ENCODE measurements around the gene CES1.
"Not testable (repeated sequence)": the region's sequence is repeated elsewhere in the genome, so short reads cannot be mapped to it uniquely, and the experiment has no call there.

Gene CES1

DNA sequence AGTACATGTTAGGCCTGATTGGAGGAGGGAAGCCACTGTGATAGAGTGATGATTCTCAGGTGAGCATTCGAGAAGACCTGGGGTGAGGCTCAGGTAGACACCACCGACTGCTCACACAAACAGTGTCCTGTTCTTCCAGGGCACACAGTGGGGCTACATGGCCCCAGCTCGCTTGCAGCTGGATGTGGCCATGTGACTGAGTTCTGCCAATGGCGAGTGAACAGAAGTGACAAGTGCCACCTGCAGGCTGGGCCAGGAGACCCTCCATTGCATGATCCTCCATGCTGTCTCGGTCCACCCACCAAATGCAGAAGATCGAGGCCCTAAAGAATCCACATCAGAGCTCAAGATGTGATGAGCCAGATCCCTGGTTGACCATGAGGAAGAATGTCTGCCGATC, 36.1 kb upstream of the CES1 start:
- no peak overlapping the region for H2AFZ ChIP-seq (ENCODE audit: low read depth, low read length)
- no peak for TF ChIP-seq EZH2 (IDR thresholded peaks at IDR 0.05; ENCODE audit: borderline replicate concordance, low read depth, low read length, severe bottlenecking)
- TF ChIP-seq, protein P1, sequence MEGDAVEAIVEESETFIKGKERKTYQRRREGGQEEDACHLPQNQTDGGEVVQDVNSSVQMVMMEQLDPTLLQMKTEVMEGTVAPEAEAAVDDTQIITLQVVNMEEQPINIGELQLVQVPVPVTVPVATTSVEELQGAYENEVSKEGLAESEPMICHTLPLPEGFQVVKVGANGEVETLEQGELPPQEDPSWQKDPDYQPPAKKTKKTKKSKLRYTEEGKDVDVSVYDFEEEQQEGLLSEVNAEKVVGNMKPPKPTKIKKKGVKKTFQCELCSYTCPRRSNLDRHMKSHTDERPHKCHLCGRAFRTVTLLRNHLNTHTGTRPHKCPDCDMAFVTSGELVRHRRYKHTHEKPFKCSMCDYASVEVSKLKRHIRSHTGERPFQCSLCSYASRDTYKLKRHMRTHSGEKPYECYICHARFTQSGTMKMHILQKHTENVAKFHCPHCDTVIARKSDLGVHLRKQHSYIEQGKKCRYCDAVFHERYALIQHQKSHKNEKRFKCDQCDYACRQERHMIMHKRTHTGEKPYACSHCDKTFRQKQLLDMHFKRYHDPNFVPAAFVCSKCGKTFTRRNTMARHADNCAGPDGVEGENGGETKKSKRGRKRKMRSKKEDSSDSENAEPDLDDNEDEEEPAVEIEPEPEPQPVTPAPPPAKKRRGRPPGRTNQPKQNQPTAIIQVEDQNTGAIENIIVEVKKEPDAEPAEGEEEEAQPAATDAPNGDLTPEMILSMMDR (IDR thresholded peaks at IDR 0.05; ENCODE audit: borderline replicate concordance, extremely low read depth, low read length, poor library complexity, severe bottlenecking), result no peak
- no peaks in the 10 kb centered on the region for H3K9me3 ChIP-seq (ENCODE audit: insufficient read depth, low read length, severe bottlenecking)
- no peak overlapping the region for H3K4me2 ChIP-seq (ENCODE audit: insufficient read depth, low read length)
- H4K20me1 ChIP-seq (ENCODE audit: insufficient read depth, low read length), result no peaks in the 10 kb centered on the region
- no peak for ATAC-seq (ENCODE audit: insufficient read depth, low read depth)
- no peak overlapping the region for H3K4me3 ChIP-seq (ENCODE audit: low read depth in 1 of 2, low read length in 2 of 2)
- H3K9ac ChIP-seq (ENCODE audit: low read depth, low read length), result no peak overlapping the region
- DNase-seq, result no peak
- H3K27ac ChIP-seq (ENCODE audit: low read length), result no peak overlapping the region
- no peaks in the 10 kb centered on the region for H3K4me1 ChIP-seq (ENCODE audit: insufficient read depth, low read length)
- no peaks in the 10 kb centered on the region for H3K79me2 ChIP-seq (ENCODE audit: insufficient read depth, low read length)
- peaks cover 6% of the 10 kb centered on the region for H3K27me3 ChIP-seq (ENCODE audit: insufficient read depth, low read length, poor library complexity)
- H3K36me3 ChIP-seq (ENCODE audit: insufficient read depth, low read length), result no peaks in the 10 kb centered on the region

DNA sequence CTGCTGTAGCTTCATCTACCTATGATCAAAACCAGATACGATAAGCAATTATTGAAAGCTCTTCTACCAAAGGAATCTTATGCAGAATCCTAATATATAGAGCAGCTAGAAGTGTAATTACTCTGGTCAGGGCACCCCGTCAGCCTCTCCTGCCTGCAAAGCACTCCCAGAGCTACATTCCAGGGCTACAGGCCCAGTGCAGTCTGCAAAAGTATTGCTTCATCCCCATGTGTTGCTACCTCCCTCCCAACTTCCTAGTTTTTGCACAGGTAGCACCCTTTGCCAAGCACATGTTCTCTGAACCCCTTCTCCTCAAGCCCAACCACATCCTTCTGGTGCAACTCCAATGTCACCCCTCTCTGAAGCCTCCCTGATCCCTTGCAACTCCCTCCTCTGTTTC, 35.2 kb upstream of the CES1 start:
- DNase-seq (no peak), ATAC-seq (ENCODE audit: insufficient read depth, low read depth) (no peak)
- H3K27me3 ChIP-seq (ENCODE audit: insufficient read depth, low read length, poor library complexity), result peaks cover 3% of the 10 kb centered on the region
- no peak overlapping the region for H3K9ac ChIP-seq (ENCODE audit: low read depth, low read length)
- H2AFZ ChIP-seq (ENCODE audit: low read depth, low read length), result no peak overlapping the region
- no peak overlapping the region for H3K27ac ChIP-seq (ENCODE audit: low read length)
- no peak overlapping the region for H3K4me2 ChIP-seq (ENCODE audit: insufficient read depth, low read length)
- no peaks in the 10 kb centered on the region for H3K36me3 ChIP-seq (ENCODE audit: insufficient read depth, low read length)
- H3K79me2 ChIP-seq (ENCODE audit: insufficient read depth, low read length), result no peaks in the 10 kb centered on the region
- no peaks in the 10 kb centered on the region for H3K4me1 ChIP-seq (ENCODE audit: insufficient read depth, low read length)
- no peaks in the 10 kb centered on the region for H3K9me3 ChIP-seq (ENCODE audit: insufficient read depth, low read length, severe bottlenecking)
- no peak overlapping the region for H3K4me3 ChIP-seq (ENCODE audit: low read depth in 1 of 2, low read length in 2 of 2)
- H4K20me1 ChIP-seq (ENCODE audit: insufficient read depth, low read length), result no peaks in the 10 kb centered on the region
- TF ChIP-seq, protein P1 (IDR thresholded peaks at IDR 0.05; ENCODE audit: borderline replicate concordance, extremely low read depth, low read length, poor library complexity, severe bottlenecking), result no peak
- no peak for TF ChIP-seq EZH2 (IDR thresholded peaks at IDR 0.05; ENCODE audit: borderline replicate concordance, low read depth, low read length, severe bottlenecking)

DNA sequence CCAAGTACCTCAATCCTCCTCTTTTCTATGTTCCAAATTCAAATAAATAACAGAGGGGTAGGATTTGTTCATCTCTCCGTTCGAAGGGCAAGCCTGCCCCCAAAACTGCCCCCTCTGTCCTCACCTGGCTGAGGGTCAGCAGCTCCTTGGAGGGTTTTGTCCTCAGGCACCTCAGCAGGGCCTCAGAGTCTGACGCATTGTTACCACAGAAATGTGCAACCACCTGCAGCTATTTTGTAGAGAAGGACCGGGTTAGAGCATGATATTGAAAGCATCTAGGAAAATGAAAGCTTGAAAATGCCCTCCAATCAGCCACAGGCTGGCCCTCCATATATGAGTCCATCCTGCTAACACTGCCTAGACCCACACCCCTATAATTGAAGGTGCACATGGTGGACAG, 28.4 kb upstream of the CES1 start:
- H4K20me1 ChIP-seq (ENCODE audit: insufficient read depth, low read length), result no peaks in the 10 kb centered on the region
- no peak overlapping the region for H3K9ac ChIP-seq (ENCODE audit: low read depth, low read length)
- TF ChIP-seq, protein P1 (IDR thresholded peaks at IDR 0.05; ENCODE audit: borderline replicate concordance, extremely low read depth, low read length, poor library complexity, severe bottlenecking), result no peak
- no peak for TF ChIP-seq EZH2 (IDR thresholded peaks at IDR 0.05; ENCODE audit: borderline replicate concordance, low read depth, low read length, severe bottlenecking)
- no peak overlapping the region for H3K4me2 ChIP-seq (ENCODE audit: insufficient read depth, low read length)
- no peaks in the 10 kb centered on the region for H3K9me3 ChIP-seq (ENCODE audit: insufficient read depth, low read length, severe bottlenecking)
- no peaks in the 10 kb centered on the region for H3K79me2 ChIP-seq (ENCODE audit: insufficient read depth, low read length)
- H3K27ac ChIP-seq (ENCODE audit: low read length), result no peak overlapping the region
- H3K27me3 ChIP-seq (ENCODE audit: insufficient read depth, low read length, poor library complexity), result peaks cover 14% of the 10 kb centered on the region
- H2AFZ ChIP-seq (ENCODE audit: low read depth, low read length), result no peak overlapping the region
- no peak for DNase-seq
- no peak overlapping the region for H3K4me3 ChIP-seq (ENCODE audit: low read depth in 1 of 2, low read length in 2 of 2)
- no peaks in the 10 kb centered on the region for H3K36me3 ChIP-seq (ENCODE audit: insufficient read depth, low read length)
- ATAC-seq (ENCODE audit: insufficient read depth, low read depth), result no peak
- no peaks in the 10 kb centered on the region for H3K4me1 ChIP-seq (ENCODE audit: insufficient read depth, low read length)

DNA sequence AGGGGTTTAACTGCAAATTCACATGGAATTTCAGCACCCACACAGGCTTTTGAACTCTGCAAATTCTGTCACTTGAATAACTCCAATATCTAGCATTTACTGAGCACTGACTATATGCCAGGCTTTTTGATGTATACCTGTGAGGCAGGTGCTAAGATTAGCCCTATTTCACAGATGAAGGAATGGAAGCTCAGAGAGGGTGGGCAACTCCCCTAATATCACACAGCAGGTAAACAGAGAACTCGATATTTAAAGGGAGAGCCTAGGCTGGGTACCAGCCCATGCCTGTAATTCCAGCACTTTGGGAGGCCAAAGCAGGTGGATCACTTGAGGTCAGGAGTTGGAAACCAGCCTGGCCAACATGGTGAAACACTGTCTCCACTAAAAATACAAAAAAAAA, 24.8 kb upstream of the CES1 start:
- not testable (repeated sequence) for H3K9ac ChIP-seq (ENCODE audit: low read depth, low read length); ATAC-seq (ENCODE audit: insufficient read depth, low read depth)

More for the DNA sequence above, 24.8 kb upstream of the CES1 start:
- DNase-seq; H3K27ac ChIP-seq (ENCODE audit: low read length); H4K20me1 ChIP-seq (ENCODE audit: insufficient read depth, low read length); H3K4me2 ChIP-seq (ENCODE audit: insufficient read depth, low read length); H3K79me2 ChIP-seq (ENCODE audit: insufficient read depth, low read length); H3K4me3 ChIP-seq (ENCODE audit: low read depth in 1 of 2, low read length in 2 of 2); H3K9me3 ChIP-seq (ENCODE audit: insufficient read depth, low read length, severe bottlenecking); H3K4me1 ChIP-seq (ENCODE audit: insufficient read depth, low read length); H2AFZ ChIP-seq (ENCODE audit: low read depth, low read length); H3K36me3 ChIP-seq (ENCODE audit: insufficient read depth, low read length): not testable (repeated sequence)
- H3K27me3 ChIP-seq (ENCODE audit: insufficient read depth, low read length, poor library complexity), result peaks cover 16% of the 10 kb centered on the region
